Upper lobe of right lung (tissue), 1 donor: ENCODE measurements around the gene AGBL1. TPM values are rescaled to one million over a fixed set of nuclear protein-coding genes. Genes with fewer than 3 reads are reported as not detected.
"Not testable (repeated sequence)": the region's sequence is repeated elsewhere in the genome, so short reads cannot be mapped to it uniquely, and the experiment has no call there.

ENCODE experiments used
- ATAC-seq: fragments of 200-7000 bp; cut with Tn5 transposase; one replicate; pipeline ENCODE4 v1.9.1; 2020; ENCODE audit warnings: mild to moderate bottlenecking, moderate library complexity
- DNase-seq: peaks from one replicate; pipeline ENCODE4 v3.0.0-alpha.2; 2020
- H3K27ac ChIP-seq: fragments of 200-600 bp; one replicate; pipeline ENCODE4 v1.8.0; 2022
- H3K27me3 ChIP-seq: fragments of 200-600 bp; one replicate; pipeline ENCODE4 v1.8.0; 2022; ENCODE audit warnings: mild to moderate bottlenecking
- H3K36me3 ChIP-seq: fragments of 200-600 bp; one replicate; pipeline ENCODE4 v1.8.0; 2022
- H3K4me1 ChIP-seq: fragments of 200-600 bp; one replicate; pipeline ENCODE4 v1.8.0; 2022
- H3K4me3 ChIP-seq: fragments of 200-600 bp; one replicate; pipeline ENCODE4 v1.8.0; 2022; ENCODE audit warnings: mild to moderate bottlenecking
- H3K9me3 ChIP-seq: fragments of 200-600 bp; one replicate; pipeline ENCODE4 v1.8.0; 2022
- CTCF ChIP-seq: fragments of 200-600 bp; IDR thresholded peaks from one replicate; pipeline ENCODE4 v1.8.0; 2022; ENCODE audit warnings: antibody characterized with exemption
- intact Hi-C: fragments of 100-400 bp; cut with DNase I; formaldehyde crosslinking; loops from one replicate; pipeline ENCODE4 v1.11.0; 2022
- total RNA-seq: library from RNA; stranded (reverse); fragmentation: NEBNext Ultra II Directional; extraction: Animal tissue kit (Norgen Biotek cat#: 25700); gene quantifications from one replicate; pipeline ENCODE4 v1.2.1, GENCODE V29; 2021
- donor health status: DM: no; HTN: yes; CAD: no; lungs with severe emphysema.

AGBL1 gene
- total RNA-seq, 1 donor from 2014 or later, result 6.5 TPM

DNA sequence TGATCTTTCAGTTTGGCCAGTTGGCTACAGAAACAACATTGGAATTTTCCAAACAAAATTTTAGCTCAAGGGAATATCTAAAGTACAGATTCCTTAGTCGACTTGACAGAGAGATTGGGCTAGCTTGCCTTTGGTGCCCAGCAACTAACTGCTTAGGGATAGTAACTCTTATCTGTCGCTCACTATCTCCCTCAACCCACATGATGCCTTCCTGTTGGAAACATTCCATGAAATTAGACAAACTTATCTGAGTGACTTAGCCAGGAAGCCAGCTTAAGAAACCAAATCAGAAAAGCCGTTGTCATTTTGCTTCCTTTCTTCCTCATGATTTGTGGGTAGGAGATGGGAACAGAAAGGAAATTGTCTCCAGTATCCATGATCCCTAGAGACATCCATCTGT is 791.2 kb downstream of the AGBL1 start:
- Histone ChIP-seq H3K4me3 (no peak overlapping the region), H3K27ac (no peak overlapping the region), H3K36me3 (no peaks in the 10 kb centered on the region), H3K4me1 (no peaks in the 10 kb centered on the region), H3K9me3 (no peaks in the 10 kb centered on the region), H3K27me3 (no peaks in the 10 kb centered on the region)
- DNase-seq (no peak), ATAC-seq (no peak)
- intact Hi-C loops, result no loop called here
- no peak for TF ChIP-seq CTCF

- no peak overlapping the region for H3K4me3 ChIP-seq
- DNase-seq (no peak), ATAC-seq (no peak)
- H3K27me3 ChIP-seq, result no peaks in the 10 kb centered on the region
- no peaks in the 10 kb centered on the region for H3K9me3 ChIP-seq
- no peak overlapping the region for H3K27ac ChIP-seq
- no peaks in the 10 kb centered on the region for H3K36me3 ChIP-seq
- intact Hi-C loops, result no loop called here
- TF ChIP-seq CTCF, result no peak
- H3K4me1 ChIP-seq, result no peaks in the 10 kb centered on the region
Observed at GRCh38 chr15:86871964-86872363, 792.3 kb downstream of the AGBL1 start.

DNA sequence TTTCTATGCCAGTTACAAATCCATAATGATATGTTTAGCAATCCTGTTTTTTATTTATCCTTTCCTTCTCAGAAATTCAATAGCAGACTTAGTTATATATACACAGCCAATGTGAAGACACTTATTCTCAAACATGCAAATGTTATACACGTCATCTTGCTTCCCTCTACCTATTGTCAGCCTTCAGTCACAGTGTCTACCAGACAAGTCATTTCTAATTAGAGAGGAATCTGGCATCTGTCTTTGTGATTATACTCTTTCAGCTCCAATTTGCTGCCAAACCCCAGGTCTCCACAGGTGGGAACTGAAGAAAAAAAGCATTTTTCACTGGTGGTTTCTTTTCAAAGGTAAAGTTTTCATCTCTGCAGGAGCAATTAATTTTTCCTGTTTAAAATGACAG is 793.1 kb downstream of the AGBL1 start:
- no peak for TF ChIP-seq CTCF
- DNase-seq (no peak), ATAC-seq (no peak)
- Histone ChIP-seq H3K27me3 (no peaks in the 10 kb centered on the region), H3K36me3 (no peaks in the 10 kb centered on the region), H3K4me1 (no peaks in the 10 kb centered on the region), H3K4me3 (no peak overlapping the region), H3K27ac (no peak overlapping the region), H3K9me3 (no peaks in the 10 kb centered on the region)
- intact Hi-C loops, result no loop called here

GRCh38 chr15:86875067-86875466 is 795.4 kb downstream of the AGBL1 start:
- no peak for ATAC-seq
- no peaks in the 10 kb centered on the region for H3K27me3 ChIP-seq
- DNase-seq, result no peak
- no peaks in the 10 kb centered on the region for H3K9me3 ChIP-seq
- TF ChIP-seq CTCF, result no peak
- H3K36me3 ChIP-seq, result no peaks in the 10 kb centered on the region
- H3K27ac ChIP-seq, result no peak overlapping the region
- H3K4me3 ChIP-seq, result no peak overlapping the region
- H3K4me1 ChIP-seq, result no peaks in the 10 kb centered on the region
- intact Hi-C loops, result no loop called here

- H3K4me3 ChIP-seq, result no peak overlapping the region
- no peaks in the 10 kb centered on the region for H3K9me3 ChIP-seq
- H3K36me3 ChIP-seq, result no peaks in the 10 kb centered on the region
- no peak overlapping the region for H3K27ac ChIP-seq
- DNase-seq (no peak), ATAC-seq (no peak)
- no peaks in the 10 kb centered on the region for H3K4me1 ChIP-seq
- intact Hi-C loops, result no loop called here
- no peak for TF ChIP-seq CTCF
- H3K27me3 ChIP-seq, result no peaks in the 10 kb centered on the region
Observed at GRCh38 chr15:86876387-86876944, 796.8 kb downstream of the AGBL1 start.

GRCh38 chr15:86877171-86877631 is 797.5 kb downstream of the AGBL1 start:
- no peaks in the 10 kb centered on the region for H3K36me3 ChIP-seq
- H3K9me3 ChIP-seq, result no peaks in the 10 kb centered on the region
- intact Hi-C loops, result no loop called here
- TF ChIP-seq CTCF, result no peak
- H3K4me3 ChIP-seq, result no peak overlapping the region
- DNase-seq (no peak), ATAC-seq (no peak)
- no peak overlapping the region for H3K27ac ChIP-seq
- no peaks in the 10 kb centered on the region for H3K4me1 ChIP-seq
- no peaks in the 10 kb centered on the region for H3K27me3 ChIP-seq

GRCh38 chr15:86878844-86879243 is 799.2 kb downstream of the AGBL1 start:
- DNase-seq, H3K9me3 ChIP-seq, intact Hi-C loops, H3K36me3 ChIP-seq, ATAC-seq, H3K4me3 ChIP-seq, H3K27me3 ChIP-seq, H3K4me1 ChIP-seq, H3K27ac ChIP-seq: not testable (repeated sequence)
